GM19372 (cell line): Measurements from ENCODE around the gene PNPLA3.
"Not testable (repeated sequence)": the region's sequence is repeated elsewhere in the genome, so short reads cannot be mapped to it uniquely, and the experiment has no call there.

Experiments used
- ATAC-seq: cut with Tn5 transposase; IDR thresholded peaks from one replicate; pipeline ENCODE4 v1.9.1; 2021; ENCODE audit warnings: mild to moderate bottlenecking, low read depth, moderate library complexity; ENCODE audit not compliant: unreplicated experiment

The PNPLA3 gene

DNA sequence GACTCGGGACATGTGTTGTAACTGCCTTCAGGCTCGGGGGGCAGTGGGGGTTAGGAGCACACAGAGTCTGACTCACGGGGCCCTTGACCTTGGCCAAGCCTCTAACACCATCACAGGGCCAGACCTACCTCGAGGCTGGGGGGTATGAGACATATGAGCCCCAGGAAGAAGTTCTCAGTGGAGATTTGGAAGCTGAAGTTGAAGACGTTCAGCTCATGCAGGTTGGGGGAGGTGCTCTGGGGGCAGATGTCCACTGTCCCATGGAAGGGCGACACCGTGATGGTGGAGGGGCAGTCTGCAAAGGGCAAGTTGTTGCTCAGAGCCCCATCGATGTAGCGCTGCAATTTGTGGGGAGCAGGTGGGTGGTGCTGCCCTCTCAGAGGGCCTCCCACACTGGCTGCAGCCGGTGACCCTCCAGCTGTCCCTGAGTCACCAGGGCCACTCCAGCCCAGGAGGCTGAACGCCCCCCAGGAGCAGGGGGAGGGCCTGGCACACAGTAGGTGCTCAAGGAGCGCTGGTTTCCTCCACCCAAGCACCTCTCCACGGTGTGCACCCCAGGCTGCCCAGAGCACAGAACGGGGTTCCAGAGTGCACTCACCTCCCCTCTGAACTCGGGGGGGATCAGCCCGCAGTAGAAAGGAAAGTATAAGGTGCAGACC is 34.3 kb upstream of the PNPLA3 start:
- ATAC-seq: no peak

DNA sequence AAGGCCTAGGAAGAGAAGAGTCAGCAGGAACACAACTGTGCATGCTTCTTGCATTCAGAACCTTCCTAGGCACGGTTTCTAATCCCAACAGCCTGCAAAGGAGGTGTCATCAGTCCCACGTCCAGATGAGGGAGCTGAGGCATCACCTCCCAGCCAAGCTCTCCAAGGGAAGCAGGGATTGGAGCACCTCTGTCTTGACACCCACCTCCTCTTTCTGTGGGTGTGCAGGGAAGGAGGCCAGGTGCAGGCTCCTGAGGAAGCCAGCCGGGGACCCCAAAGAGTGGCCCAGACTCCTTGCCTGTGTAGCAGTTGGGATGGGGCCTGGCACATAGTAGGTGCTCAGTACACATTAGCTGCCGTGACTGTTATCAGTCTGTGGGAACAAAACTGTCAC is 33.7 kb upstream of the PNPLA3 start:
- no peak for ATAC-seq

GRCh38 chr22:43890901-43891331 is 32.7 kb upstream of the PNPLA3 start:
- ATAC-seq: no peak

- ATAC-seq: no peak
Observed at GRCh38 chr22:43891360-43892182, 32.0 kb upstream of the PNPLA3 start, which contains the start of gene PNPLA5. PNPLA5 (minus strand) TSS chr22:43892013; CDS start chr22:43891880, 133 bp downstream.

GRCh38 chr22:43892183-43892894 is 31.3 kb upstream of the PNPLA3 start:
- no peak for ATAC-seq

GRCh38 chr22:43893266-43893665 is 30.3 kb upstream of the PNPLA3 start:
- no peak for ATAC-seq

- ATAC-seq: no peak
Observed at GRCh38 chr22:43894122-43894521, 29.5 kb upstream of the PNPLA3 start.

- ATAC-seq: no peak
Observed at GRCh38 chr22:43895986-43896645, 27.5 kb upstream of the PNPLA3 start.

DNA sequence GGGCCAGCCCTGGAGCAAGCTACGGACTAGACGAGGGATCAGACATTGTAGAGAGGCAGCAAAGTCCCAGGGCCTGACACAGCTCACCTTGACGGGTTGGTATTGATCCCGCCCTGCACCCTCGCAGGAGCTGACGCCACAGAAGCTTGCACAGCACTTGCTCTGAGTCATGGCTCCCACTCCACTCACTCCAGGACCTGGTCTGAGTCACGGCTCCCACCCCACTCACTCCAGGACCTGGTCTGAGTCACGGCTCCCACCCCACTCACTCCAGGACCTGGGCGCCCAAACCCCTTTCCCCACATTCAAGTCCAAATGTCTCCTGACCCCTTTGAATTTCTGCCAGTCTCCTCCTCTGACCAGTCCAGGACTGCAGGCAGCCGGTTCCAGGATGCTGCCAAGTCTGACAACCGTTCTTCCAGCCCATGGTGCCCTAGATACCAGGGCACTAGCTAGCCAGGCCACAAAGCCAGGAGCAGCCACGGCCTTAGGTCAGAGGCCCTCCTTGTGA is 25.8 kb upstream of the PNPLA3 start:
- no peak for ATAC-seq

DNA sequence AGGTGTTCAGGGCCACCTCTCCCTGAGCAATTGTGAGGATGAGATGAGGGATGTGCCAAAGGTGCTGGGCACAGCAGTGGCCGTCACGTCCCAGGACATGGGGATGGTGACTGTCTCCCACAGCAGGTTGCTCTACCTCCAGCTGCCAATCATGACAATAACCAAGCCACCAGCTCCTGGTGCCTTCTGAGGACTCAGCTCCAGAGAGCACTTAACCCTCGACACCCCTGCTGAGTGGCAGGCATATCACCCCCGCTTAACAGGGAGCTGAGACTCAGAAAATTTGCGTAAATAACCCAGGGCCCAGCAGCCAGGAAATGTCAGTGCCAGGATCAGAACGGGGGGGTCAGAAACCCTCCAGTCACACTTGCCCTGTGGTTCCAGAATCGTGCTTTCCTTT is 23.4 kb upstream of the PNPLA3 start:
- ATAC-seq: no peak

DNA sequence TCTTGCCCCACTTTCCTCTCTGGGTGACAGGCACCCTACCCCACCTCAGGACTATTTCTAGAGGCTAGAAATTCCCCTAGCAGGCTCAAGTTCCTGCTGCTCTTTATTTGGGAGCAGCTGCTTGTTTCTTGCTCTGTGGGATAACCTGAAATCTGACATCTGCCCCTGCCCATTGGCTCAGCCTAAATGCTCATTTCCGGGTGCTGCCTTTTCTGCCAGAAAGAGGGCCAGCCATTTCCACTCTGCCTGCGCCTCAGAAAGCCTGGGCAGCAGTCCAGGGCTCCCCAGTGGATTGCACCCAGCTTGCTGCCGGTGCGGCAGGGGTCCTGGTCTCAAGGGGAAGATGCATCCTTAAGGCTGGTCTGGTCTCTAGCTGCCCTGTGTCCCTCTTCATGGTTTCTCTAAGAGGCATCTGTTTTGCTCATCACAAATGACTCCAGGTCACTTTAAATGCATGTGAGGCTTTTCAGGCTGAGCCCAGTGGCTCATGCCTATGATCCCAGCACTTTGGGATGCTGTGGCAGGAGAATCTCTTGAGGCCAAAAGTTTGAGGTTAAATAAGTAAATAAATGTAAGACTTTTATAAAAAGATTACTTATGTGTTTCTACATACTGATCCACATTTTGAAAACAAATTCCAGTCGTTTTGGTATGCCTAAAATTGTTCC is 21.5 kb upstream of the PNPLA3 start:
- no peak for ATAC-seq

DNA sequence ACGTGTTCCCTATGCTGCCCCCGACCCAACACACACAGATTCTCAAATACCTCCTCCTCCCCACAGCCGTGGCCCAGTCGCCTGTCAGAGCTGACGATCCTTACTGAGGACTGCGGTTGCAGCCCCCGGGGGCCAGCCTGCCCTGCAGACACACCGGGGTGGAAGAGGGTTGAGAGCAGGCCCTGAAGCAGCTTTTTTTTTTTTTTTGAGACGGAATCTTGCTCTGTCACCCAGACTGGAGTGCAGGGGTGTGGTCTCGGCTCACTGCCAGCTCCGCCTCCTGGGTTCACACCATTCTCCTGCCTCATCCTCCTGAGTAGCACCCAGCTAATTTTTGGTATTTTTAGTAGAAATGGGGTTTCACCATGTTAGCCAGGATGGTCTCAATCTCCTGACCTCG is 20.6 kb upstream of the PNPLA3 start:
- ATAC-seq: not testable (repeated sequence)

DNA sequence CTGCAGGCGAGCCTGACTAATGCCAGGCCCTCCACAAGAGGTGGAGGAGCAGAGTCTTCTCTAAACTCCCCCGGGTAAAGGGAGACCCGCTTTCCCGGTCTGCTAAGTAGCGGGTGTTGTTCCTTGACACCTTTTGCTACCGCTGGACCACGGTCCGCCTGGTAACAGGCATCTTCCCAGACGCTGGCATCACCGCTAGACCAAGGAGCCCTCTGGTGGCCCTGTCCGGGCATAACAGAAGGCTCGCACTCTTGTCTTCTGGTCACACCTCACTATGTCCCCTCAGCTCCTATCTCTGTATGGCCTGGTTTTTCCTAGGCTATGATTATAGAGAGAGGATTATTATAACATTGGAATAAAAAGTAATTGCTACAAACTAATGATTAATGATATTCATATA is 19.2 kb upstream of the PNPLA3 start:
- not testable (repeated sequence) for ATAC-seq

DNA sequence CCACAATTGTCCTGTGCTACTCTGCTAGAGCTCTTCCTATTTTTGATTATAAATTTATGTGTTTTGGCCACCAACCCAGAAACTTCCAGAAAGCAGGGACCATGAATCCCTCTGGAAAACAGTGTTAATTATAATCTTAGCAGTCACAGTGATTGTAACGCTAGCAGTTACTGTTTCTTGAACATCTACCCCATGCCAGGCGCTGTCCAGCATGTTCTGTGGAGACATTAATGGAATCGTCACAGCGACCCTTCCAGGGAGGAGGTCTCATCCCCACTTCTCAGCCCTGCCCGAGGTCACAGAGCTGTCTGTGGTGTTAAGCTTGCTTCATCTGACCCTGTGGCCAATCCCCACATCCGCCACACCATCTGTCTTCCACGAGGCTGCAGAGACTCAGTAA is 17.9 kb upstream of the PNPLA3 start:
- no peak for ATAC-seq

GRCh38 chr22:43909708-43910107 is 13.9 kb upstream of the PNPLA3 start:
- ATAC-seq: no peak

GRCh38 chr22:43910178-43910695 is 13.4 kb upstream of the PNPLA3 start:
- no peak for ATAC-seq

- no peak for ATAC-seq
Observed at GRCh38 chr22:43911351-43911750, 12.3 kb upstream of the PNPLA3 start.

GRCh38 chr22:43917521-43917920 is 6.1 kb upstream of the PNPLA3 start:
- ATAC-seq: no peak

DNA sequence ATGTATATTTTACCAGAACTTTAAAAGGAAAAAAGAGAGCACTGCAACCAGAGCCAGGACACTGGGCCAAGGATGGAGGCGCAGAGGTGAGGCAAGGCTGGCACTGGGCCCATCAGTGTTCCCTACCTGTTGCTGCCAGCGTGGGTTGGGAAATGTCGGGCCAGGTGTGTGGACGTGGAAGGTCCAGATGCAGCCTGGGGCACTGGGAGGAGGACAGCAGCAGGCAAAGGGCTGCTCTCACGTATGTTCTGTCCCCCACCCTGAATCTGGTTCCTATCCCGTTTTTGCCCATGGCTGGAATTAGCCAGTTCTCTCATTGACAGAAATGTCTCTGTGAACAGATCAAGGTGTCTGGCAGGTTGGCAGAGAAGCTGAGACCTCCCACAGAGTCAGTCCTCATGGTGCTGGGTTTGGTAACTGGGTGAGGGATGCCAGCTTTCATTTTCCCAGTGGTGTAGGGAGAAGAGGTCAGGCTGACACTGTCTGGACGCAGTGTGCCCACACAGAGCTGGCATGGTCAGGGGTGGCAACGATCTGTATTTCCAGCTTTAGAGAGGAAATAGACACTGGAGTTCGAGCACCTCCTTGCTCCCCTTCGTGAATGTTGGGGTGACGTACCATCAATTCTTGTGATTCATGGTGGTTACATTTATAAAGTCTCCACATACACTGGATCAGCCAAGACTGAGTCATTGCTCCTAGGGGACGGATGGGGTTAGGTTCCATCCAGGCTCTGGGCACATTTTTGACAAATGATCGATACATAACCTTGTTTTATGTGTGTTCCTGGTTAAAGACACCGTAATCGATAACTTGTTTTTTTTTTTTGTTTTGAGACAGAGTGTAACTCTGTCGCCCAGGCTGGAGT is 4.3 kb upstream of the PNPLA3 start:
- ATAC-seq: no peak
